T-helper 9 cell (primary cell): Measurements from ENCODE around the gene ERC2.

Source experiments
- DNase-seq: peaks from one replicate; pipeline ENCODE4 v3.0.0-alpha.2; 2020

The ERC2 gene

GRCh38 chr3:55813268-55814097, 654.8 kb downstream of the ERC2 start:
- DNase-seq, result no peak

- DNase-seq, result no peak
Measured at GRCh38 chr3:55812394-55813013, 655.8 kb downstream of the ERC2 start.

GRCh38 chr3:55807210-55807609, 661.1 kb downstream of the ERC2 start:
- DNase-seq, result no peak

- DNase-seq, result no peak
Measured at GRCh38 chr3:55805169-55805568, 663.1 kb downstream of the ERC2 start.

- no peak for DNase-seq
Measured at GRCh38 chr3:55804170-55805095, 663.8 kb downstream of the ERC2 start.

- DNase-seq, result no peak
Measured at GRCh38 chr3:55802816-55803215, 665.5 kb downstream of the ERC2 start.

GRCh38 chr3:55801676-55802075, 666.6 kb downstream of the ERC2 start:
- DNase-seq, result no peak

- DNase-seq, result no peak
Measured at GRCh38 chr3:55801068-55801467, 667.2 kb downstream of the ERC2 start.

GRCh38 chr3:55797775-55798174, 670.5 kb downstream of the ERC2 start:
- DNase-seq, result no peak

GRCh38 chr3:55797084-55797483, 671.2 kb downstream of the ERC2 start:
- no peak for DNase-seq

GRCh38 chr3:55796533-55796932, 671.7 kb downstream of the ERC2 start:
- DNase-seq, result no peak

GRCh38 chr3:55795746-55796145, 672.5 kb downstream of the ERC2 start:
- no peak for DNase-seq

GRCh38 chr3:55795296-55795695, 673.0 kb downstream of the ERC2 start:
- no peak for DNase-seq

- no peak for DNase-seq
Measured at GRCh38 chr3:55792742-55793141, 675.5 kb downstream of the ERC2 start.

- no peak for DNase-seq
Measured at GRCh38 chr3:55792009-55792408, 676.3 kb downstream of the ERC2 start.

GRCh38 chr3:55790596-55791350, 677.5 kb downstream of the ERC2 start:
- DNase-seq, result no peak

GRCh38 chr3:55789516-55789915, 678.8 kb downstream of the ERC2 start:
- DNase-seq, result no peak

GRCh38 chr3:55782807-55783206, 685.5 kb downstream of the ERC2 start:
- no peak for DNase-seq

GRCh38 chr3:55782351-55782750, 685.9 kb downstream of the ERC2 start:
- DNase-seq, result no peak

- DNase-seq, result no peak
Measured at GRCh38 chr3:55780913-55781312, 687.4 kb downstream of the ERC2 start.

GRCh38 chr3:55779543-55779942, 688.7 kb downstream of the ERC2 start:
- no peak for DNase-seq

- no peak for DNase-seq
Measured at GRCh38 chr3:55775366-55776154, 692.7 kb downstream of the ERC2 start.
